Gastrocnemius medialis (tissue), 4 donors: ENCODE measurements around the gene CDKN1C.

Experiments used
- POLR2A ChIP-seq, 2 donors: fragments of 450-650 bp; IDR thresholded peaks; one replicate each; pipeline ENCODE4 v1.6.1; 2017; ENCODE audit warnings: antibody characterized with exemption in 2 of 2, mild to moderate bottlenecking in 2 of 2, moderate library complexity in 2 of 2
- TF ChIP-seq, protein P1 (sequence below), 5 experiments: fragments of 450-650 bp in 3 of 5; fragments of 200-600 bp in 2 of 5; sonication (generic) in 2 of 5; IDR thresholded peaks in 4 of 5; conservative IDR thresholded peaks in 1 of 5; 1 replicate in 4 of 5; 2 replicates in 1 of 5; pipeline ENCODE4 v1.5.1; 2016 to 2019; ENCODE audit warnings: antibody characterized with exemption in 5 of 5, mild to moderate bottlenecking in 3 of 5, moderate library complexity in 3 of 5

DNA sequence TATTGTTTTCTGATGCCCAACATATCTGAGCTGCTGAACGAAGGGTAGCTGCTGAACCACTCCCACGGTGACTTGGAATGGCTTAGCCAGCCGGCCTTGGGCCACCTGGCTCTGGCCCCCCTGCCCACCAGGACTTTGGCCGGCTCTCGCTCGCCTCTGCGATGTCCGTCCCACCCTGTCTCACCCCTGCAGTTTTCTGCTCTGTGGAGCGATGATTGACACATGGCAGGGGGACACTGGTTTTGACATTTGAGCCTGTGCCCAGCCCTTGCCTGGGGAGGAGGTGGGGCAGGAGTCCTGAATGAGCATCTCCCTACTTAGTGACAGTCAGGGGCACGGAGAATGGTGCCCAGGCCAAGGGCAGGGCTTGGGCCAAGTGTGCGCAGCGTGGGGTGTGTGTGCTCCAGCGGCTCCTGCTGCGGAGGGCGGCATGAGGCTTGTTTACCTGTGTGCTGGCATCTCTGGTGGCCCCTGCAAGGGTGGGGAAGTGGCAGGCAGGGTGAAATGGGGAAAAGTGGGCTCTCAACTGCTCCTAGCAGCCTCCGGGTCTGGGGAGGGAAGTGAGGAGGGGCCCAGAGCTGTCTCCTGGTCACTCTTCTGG is 15.7 kb upstream of the CDKN1C start:
- TF ChIP-seq, protein P1, sequence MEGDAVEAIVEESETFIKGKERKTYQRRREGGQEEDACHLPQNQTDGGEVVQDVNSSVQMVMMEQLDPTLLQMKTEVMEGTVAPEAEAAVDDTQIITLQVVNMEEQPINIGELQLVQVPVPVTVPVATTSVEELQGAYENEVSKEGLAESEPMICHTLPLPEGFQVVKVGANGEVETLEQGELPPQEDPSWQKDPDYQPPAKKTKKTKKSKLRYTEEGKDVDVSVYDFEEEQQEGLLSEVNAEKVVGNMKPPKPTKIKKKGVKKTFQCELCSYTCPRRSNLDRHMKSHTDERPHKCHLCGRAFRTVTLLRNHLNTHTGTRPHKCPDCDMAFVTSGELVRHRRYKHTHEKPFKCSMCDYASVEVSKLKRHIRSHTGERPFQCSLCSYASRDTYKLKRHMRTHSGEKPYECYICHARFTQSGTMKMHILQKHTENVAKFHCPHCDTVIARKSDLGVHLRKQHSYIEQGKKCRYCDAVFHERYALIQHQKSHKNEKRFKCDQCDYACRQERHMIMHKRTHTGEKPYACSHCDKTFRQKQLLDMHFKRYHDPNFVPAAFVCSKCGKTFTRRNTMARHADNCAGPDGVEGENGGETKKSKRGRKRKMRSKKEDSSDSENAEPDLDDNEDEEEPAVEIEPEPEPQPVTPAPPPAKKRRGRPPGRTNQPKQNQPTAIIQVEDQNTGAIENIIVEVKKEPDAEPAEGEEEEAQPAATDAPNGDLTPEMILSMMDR (IDR thresholded peaks at IDR 0.05 in 4 of 5, conservative IDR thresholded peaks at IDR 0.05 in 1 of 5): no peak
- TF ChIP-seq POLR2A (IDR thresholded peaks at IDR 0.05): no peak
